AG08395 (cell line): ENCODE data around the gene TMEM42.
A peak's percentile ranks its signal among the peaks of the same experiment; 100 is the strongest.

Source experiments
- DNase-seq: peaks from one replicate; pipeline ENCODE4 v3.0.0; 2012; ENCODE audit warnings: mixed read lengths, low spot score

The TMEM42 gene

DNA sequence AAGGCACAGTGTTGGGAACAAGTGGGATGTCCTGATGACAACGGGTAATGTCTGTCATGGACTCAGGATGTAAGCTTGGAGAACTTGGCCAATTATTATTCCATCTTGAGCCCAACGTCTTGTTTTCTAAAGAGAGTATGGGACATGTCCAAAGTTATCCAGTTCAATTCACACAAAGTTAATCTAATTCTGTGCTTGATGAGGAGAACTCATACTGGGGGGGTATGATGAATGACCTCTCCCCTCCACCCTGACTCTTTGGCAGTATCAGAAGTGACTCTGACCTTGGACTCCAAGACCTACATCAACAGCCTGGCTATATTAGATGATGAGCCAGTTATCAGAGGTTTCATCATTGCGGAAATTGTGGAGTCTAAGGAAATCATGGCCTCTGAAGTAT, 49.0 kb downstream of the TMEM42 start:
- DNase-seq: no peak

DNA sequence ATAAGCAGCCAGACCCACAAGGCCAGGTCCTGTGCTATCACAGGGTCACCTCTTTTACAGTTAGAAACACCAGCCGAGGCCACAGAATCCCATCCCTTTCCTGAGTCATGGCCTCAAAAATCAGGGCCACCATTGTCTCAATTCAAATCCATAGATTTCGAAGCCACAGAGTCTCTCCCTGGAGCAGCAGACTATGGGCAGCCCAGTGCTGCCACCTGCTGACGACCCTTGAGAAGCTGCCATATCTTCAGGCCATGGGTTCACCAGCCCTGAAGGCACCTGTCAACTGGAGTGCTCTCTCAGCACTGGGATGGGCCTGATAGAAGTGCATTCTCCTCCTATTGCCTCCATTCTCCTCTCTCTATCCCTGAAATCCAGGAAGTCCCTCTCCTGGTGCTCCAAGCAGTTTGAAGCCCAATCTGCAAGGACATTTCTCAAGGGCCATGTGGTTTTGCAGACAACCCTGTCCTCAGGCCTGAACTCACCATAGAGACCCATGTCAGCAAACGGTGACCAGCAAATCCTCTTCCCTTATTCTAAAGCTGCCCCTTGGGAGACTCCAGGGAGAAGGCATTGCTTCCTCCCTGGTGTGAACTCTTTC, 52.3 kb downstream of the TMEM42 start:
- peak; percentile 82 for DNase-seq

DNA sequence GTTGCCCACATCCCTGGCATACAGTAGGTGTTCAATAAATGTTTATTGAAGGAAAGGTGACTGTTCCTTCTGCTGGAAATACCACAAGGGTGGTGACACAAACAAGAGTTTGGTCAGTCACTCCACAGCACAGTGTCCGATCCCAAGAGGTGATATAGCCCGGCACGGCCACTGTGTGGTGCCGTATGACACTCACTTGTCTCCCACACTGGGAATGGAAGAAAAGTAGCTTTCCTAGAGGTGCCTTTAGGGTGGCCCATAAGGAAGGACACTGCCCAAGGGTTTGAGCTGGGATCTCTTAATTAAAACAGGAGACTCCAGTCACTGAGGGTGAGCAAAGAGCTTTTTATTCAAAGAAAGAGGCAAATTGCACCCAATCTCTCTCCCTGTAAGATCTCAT, 53.2 kb downstream of the TMEM42 start:
- peak; percentile 41 for DNase-seq
